ENCODE data around the gene MAP1LC3A.
A peak's percentile ranks its signal among the peaks of the same experiment; 100 is the strongest.

Gene MAP1LC3A

DNA sequence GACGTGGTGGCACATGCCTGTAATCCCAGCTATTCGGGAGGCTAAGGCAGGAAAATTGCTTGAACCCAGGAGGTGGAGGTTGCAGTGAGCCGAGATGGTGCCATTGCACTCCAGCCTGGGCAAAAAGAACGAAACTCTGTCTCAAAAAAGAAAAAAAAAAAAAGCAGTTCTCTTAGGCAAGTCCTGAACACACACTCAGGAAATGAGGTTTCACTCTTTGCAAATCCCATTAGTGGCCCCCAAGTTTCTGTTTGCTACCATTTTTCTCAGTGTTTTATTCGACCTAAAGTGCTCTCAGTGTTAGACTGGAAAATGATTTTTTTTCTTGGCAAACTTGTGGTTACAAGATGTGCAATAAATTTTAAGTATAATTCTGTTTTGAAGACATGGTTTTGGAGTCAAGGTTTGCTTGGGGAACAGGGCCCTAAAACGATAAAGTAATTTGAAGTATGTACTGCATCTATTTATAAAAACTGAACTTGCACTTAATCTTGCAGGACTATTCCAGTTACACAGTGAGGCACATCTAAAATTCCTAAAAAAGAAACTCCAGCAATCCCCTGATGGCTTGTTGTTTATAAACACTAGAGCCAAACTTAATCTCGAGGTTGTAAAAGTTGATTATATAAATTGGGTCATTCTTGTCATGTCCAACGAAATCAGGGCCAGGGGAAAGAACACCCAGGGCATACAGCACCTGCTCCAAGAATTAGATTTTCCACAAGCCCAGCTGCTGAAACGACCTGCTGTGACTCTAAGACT is 42.6 kb downstream of the MAP1LC3A start:
- no peak for DNase-seq (ENCODE audit: extremely low read depth, low read depth)
- TF ChIP-seq, protein P1, sequence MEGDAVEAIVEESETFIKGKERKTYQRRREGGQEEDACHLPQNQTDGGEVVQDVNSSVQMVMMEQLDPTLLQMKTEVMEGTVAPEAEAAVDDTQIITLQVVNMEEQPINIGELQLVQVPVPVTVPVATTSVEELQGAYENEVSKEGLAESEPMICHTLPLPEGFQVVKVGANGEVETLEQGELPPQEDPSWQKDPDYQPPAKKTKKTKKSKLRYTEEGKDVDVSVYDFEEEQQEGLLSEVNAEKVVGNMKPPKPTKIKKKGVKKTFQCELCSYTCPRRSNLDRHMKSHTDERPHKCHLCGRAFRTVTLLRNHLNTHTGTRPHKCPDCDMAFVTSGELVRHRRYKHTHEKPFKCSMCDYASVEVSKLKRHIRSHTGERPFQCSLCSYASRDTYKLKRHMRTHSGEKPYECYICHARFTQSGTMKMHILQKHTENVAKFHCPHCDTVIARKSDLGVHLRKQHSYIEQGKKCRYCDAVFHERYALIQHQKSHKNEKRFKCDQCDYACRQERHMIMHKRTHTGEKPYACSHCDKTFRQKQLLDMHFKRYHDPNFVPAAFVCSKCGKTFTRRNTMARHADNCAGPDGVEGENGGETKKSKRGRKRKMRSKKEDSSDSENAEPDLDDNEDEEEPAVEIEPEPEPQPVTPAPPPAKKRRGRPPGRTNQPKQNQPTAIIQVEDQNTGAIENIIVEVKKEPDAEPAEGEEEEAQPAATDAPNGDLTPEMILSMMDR (IDR thresholded peaks at IDR 0.05; ENCODE audit: low read depth, low read length) = no peak

DNA sequence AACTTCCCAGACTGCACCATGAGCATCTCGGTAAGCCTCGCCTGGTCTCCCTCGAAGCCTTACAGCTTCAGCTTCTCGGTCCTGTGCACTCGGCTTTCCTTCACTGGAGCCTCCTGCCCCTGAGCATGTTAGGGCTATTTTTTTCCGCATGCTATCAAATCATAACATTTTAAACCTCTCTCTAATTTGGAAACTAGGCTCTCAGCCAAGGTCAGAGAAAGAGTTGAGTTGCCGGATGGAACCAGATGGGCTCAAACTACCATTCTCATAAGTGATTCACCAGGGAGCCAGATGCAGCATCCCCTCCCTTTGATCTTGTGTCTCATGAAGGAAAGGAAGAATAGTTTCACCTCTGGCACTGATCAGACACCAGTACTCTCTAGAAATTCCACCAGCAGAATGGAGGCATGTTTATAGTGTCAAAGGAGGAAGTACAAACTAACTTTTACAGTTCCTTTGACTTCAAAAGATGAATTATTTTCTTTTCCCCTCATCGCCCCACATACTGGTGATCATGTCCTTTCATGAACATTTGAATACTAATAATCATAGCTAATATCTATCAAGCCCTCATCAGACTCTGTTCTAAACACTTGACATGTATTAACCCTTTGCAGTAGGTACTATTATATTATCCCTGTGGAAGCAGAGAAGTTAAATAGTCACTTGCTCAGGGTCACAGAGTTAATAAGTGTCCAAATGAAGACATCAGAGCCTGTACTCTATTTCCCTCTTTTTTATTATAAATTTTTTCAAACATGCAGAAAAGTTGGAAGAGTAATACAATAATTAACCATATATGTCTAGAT is 46.7 kb downstream of the MAP1LC3A start:
- DNase-seq (ENCODE audit: extremely low read depth, low read depth) = peak; percentile 54
- TF ChIP-seq, protein P1 (IDR thresholded peaks at IDR 0.05; ENCODE audit: low read depth, low read length) = no peak

- DNase-seq (ENCODE audit: extremely low read depth, low read depth) = no peak
- TF ChIP-seq, protein P1 (IDR thresholded peaks at IDR 0.05; ENCODE audit: low read depth, low read length) = no peak
Observed at GRCh38 chr20:34607066-34607465, 48.5 kb downstream of the MAP1LC3A start.

Data from AG09319 (cell line).